Mucosa of descending colon (tissue), 3 donors: Measurements from ENCODE around the gene CSAD. TPM values are rescaled to one million over a fixed set of nuclear protein-coding genes. Genes with fewer than 3 reads are reported as not detected.

Experiments
- ATAC-seq: fragments of 200-7000 bp; cut with Tn5 transposase; one replicate; pipeline ENCODE4 v1.9.1; 2020; ENCODE audit warnings: mild to moderate bottlenecking, moderate library complexity
- DNase-seq, 3 donors: peaks; one replicate each; pipeline ENCODE4 v3.0.0-alpha.2; 2020
- H3K36me3 ChIP-seq: fragments of 200-600 bp; one replicate; pipeline ENCODE4 v1.8.0; 2021; ENCODE audit warnings: low read depth, mild to moderate bottlenecking
- H3K4me1 ChIP-seq: fragments of 200-600 bp; one replicate; pipeline ENCODE4 v1.8.0; 2021; ENCODE audit warnings: low read depth, mild to moderate bottlenecking
- H3K4me3 ChIP-seq: fragments of 200-600 bp; one replicate; pipeline ENCODE4 v1.8.0; 2021; ENCODE audit warnings: mild to moderate bottlenecking
- H3K9me3 ChIP-seq: fragments of 200-600 bp; one replicate; pipeline ENCODE4 v1.8.0; 2021; ENCODE audit warnings: mild to moderate bottlenecking
- CTCF ChIP-seq: fragments of 200-600 bp; IDR thresholded peaks from one replicate; pipeline ENCODE4 v1.8.0; 2022; ENCODE audit warnings: antibody characterized with exemption, mild to moderate bottlenecking
- intact Hi-C, 2 donors: fragments of 100-400 bp; cut with DNase I in 1 of 2; cut with micrococcal nuclease in 1 of 2; formaldehyde crosslinking; loops; one replicate each; pipeline versions ENCODE4 v1.11.0 to v1.11.1; 2022; cut with DNase I, micrococcal nuclease
- total RNA-seq, 3 donors: library from RNA; stranded (reverse); fragmentation: NEBNext Ultra II Directional in 2 of 3; extraction: Animal tissue kit (Norgen Biotek cat#: 25700) in 2 of 3; gene quantifications; one replicate each; pipeline versions ENCODE4 v1.2.1 to v1.2.4, GENCODE V29; 2021 to 2023
- donor health status: DM: no; HTN: no; CAD: no; lungs with moderate emphysema.
- donor health status: DM: no; HTN: no; CAD: no.
- donor health status: DM: no; HTN: yes; CAD: no.

CSAD gene
- total RNA-seq, 3 donors from 2014 or later = 23.4 to 44.4 (median 38.7) TPM

- Histone ChIP-seq H3K36me3 (no peaks in the 10 kb centered on the region), H3K4me1 (no peaks in the 10 kb centered on the region), H3K9me3 (no peaks in the 10 kb centered on the region), H3K4me3 (no peak overlapping the region)
- no peak for TF ChIP-seq CTCF
- DNase-seq (no peak), ATAC-seq (no peak)
- intact Hi-C loops = no loop called here
Measured at GRCh38 chr12:53147653-53148052, 33.1 kb downstream of the CSAD start.

DNA sequence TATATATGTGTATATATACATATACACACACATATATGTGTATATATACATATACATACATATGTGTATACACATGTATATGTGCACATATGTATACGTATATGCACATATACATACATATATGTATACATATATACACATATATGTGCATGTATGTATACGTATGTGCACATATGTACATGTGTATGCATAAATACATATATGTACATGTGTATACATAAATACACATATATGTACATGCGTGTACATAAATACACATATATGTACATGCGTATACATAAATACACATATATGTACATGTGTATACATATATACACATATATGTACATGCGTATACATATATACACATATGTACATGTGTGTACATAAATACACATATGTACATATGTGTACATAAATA is 33.5 kb downstream of the CSAD start:
- DNase-seq (no peak), ATAC-seq (no peak)
- intact Hi-C loops = no loop called here
- Histone ChIP-seq H3K36me3 (no peaks in the 10 kb centered on the region), H3K9me3 (no peaks in the 10 kb centered on the region), H3K4me3 (no peak overlapping the region), H3K4me1 (no peaks in the 10 kb centered on the region)
- no peak for TF ChIP-seq CTCF

GRCh38 chr12:53145383-53146260 is 35.1 kb downstream of the CSAD start:
- H3K36me3 ChIP-seq = no peaks in the 10 kb centered on the region
- intact Hi-C loops = no loop called here
- no peaks in the 10 kb centered on the region for H3K9me3 ChIP-seq
- ATAC-seq (no peak), DNase-seq (no peak)
- H3K4me1 ChIP-seq = no peaks in the 10 kb centered on the region
- TF ChIP-seq CTCF = no peak
- H3K4me3 ChIP-seq = no peak overlapping the region

DNA sequence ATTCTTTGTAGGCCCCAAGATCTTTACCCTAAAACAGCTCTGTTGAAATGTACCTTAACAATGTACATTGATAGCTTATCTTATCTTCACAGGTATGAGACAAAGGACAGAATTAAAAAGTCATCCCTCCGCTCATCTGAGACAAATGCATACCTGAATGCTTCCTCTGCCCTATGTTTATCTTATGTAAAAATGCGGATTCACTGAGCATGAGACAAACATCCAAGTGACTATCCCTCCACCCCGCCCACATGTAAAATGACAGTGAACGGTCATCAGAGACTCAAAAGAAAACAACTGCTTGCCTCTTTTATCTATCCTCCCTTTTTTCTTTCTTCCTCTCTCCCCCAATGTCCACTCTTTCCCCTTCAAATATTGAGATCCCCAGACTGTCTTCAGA is 37.4 kb downstream of the CSAD start:
- Histone ChIP-seq H3K4me1 (no peaks in the 10 kb centered on the region), H3K4me3 (no peak overlapping the region), H3K9me3 (no peaks in the 10 kb centered on the region), H3K36me3 (no peaks in the 10 kb centered on the region)
- intact Hi-C loops = no loop called here
- TF ChIP-seq CTCF = no peak
- ATAC-seq (no peak), DNase-seq (no peak)

DNA sequence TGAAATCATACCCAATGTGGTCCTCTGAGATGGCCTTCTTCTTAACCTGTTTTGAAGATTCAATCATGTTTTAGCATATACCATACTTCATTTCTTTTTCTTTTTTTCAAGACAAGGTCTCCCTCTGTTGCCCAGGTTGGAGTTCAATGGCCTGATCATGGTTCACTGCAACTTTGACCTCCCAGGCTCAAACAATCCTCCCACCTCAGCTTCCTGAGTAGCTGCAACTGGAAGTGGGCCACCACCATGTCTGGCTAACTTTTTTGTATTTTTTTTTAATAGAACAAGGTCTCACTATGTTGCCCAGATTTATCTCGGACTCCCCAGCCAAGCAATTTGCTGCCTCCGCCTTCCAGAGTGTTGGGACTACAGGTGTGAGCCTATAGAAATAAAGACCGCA is 47.0 kb downstream of the CSAD start:
- no peak for ATAC-seq
- no peak for TF ChIP-seq CTCF
- H3K9me3 ChIP-seq = peaks cover 4% of the 10 kb centered on the region
- H3K4me3 ChIP-seq = no peak overlapping the region
- intact Hi-C loops = no loop called here
- H3K36me3 ChIP-seq = no peaks in the 10 kb centered on the region
- no peaks in the 10 kb centered on the region for H3K4me1 ChIP-seq
- DNase-seq = no peak
